BLaER1 treated with 17β-estradiol and CSF1 and Interleukin-3, amounts not matched to agents 10 nM and 100 nM (cell line): ENCODE results near the gene HNRNPLL.

ENCODE experiments used
- H3K27ac ChIP-seq, 11 experiments: shearing (Covaris generic); formaldehyde crosslinking; 2 replicates each; pipeline ENCODE4 v1.8.1; 2022
- H3K27me3 ChIP-seq, 11 experiments: shearing (Covaris generic); formaldehyde crosslinking; 2 replicates each; pipeline ENCODE4 v1.8.1; 2022
- H3K36me3 ChIP-seq, 11 experiments: shearing (Covaris generic); formaldehyde crosslinking; 2 replicates each; pipeline ENCODE4 v1.8.1; 2022
- H3K4me1 ChIP-seq, 10 experiments: shearing (Covaris generic); formaldehyde crosslinking; 2 replicates each; pipeline ENCODE4 v1.8.1; 2022
- H3K4me2 ChIP-seq, 11 experiments: shearing (Covaris generic); formaldehyde crosslinking; 2 replicates each; pipeline ENCODE4 v1.8.1; 2022
- H3K4me3 ChIP-seq, 10 experiments: shearing (Covaris generic); formaldehyde crosslinking; 2 replicates each; pipeline ENCODE4 v1.8.1; 2022
- H3K9ac ChIP-seq, 11 experiments: shearing (Covaris generic); formaldehyde crosslinking; 2 replicates each; pipeline ENCODE4 v1.8.1; 2022
- H3K9me3 ChIP-seq, 11 experiments: shearing (Covaris generic); formaldehyde crosslinking; replicated peaks in 1 of 11; 2 replicates each; pipeline ENCODE4 v1.8.1; 2022
- H4K20me1 ChIP-seq, 11 experiments: shearing (Covaris generic); formaldehyde crosslinking; 2 replicates each; pipeline ENCODE4 v1.8.1; 2022
- Cebpa-rat ChIP-seq, 11 experiments: shearing (Covaris generic); IDR thresholded peaks; 2 replicates each; pipeline ENCODE4 v1.8.1; 2022

The HNRNPLL gene

DNA sequence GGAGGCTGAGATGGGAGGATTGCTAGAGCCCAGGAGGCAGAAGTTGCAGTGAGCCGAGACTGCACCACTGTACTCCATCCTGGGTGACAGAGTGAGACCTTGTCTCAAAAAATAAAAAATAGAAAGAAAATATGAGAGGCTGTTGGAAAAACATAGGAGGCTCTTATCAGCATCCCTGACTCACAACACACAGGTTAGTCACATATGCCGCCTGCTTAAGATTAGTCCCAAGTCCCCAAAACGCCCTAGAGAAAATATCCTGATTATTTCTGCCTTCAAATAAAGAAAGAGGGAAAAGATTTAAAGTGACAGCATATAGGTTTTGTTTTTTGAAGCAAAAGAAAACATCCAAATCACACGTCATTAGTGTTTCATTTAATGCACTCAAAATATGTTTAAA is 33.3 kb upstream of the HNRNPLL start:
- peak overlapping the region in 1 of 11 experiments; percentile 12; a peak in 1 of 22 replicates for H3K4me2 ChIP-seq
- TF ChIP-seq Cebpa-rat (IDR thresholded peaks at IDR 0.05), result no peak

DNA sequence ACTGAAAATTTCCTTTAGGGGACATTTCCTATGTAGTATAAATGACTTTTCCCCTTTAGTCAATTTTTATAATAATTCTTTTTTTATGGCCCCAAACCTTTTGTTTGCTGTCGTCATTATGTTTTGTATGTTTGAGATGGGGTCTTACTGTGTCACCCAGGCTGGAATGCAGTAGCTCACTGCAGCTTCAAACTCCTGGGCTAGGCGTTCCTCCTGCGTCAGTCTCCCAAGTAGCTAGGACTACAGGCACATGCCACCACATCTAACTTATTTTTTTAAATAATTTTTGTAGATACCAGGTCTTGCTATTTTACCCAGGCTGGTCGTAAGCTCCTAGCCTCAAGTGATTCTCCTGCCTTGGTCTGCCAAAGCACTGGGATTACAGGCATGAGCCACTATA is 32.4 kb upstream of the HNRNPLL start:
- Histone ChIP-seq H3K9me3 (peaks cover 5 to 17% (median 12%) of the 10 kb centered on the region in 11 experiments), H4K20me1 (no peaks in the 10 kb centered on the region), H3K4me1 (peaks cover 12 to 24% (median 18%) of the 10 kb centered on the region in 10 experiments), H3K4me2 (peak overlapping the region in 10 of 11 experiments; percentile 43 to 72 (median 58); a peak in 18 of 22 replicates), H3K27me3 (peaks cover 0 to 76% (median 0%) of the 10 kb centered on the region in 11 experiments; a peak in 6 of 22 replicates), H3K36me3 (0 out of 22 replicates have a peak, but pooled peaks cover 0 to under 1% (median 0%) of the 10 kb centered on the region in 11 experiments), H3K9ac (no peak overlapping the region), H3K27ac (no peak overlapping the region), H3K4me3 (no peak overlapping the region)
- TF ChIP-seq Cebpa-rat (IDR thresholded peaks at IDR 0.05), result no peak

More for the DNA sequence above, 33.3 kb upstream of the HNRNPLL start:
- Histone ChIP-seq H3K4me1 (peaks cover 12 to 24% (median 18%) of the 10 kb centered on the region in 10 experiments), H3K9ac (no peak overlapping the region), H3K36me3 (no peaks in the 10 kb centered on the region), H3K9me3 (peaks cover 4 to 15% (median 10%) of the 10 kb centered on the region in 11 experiments; a peak in 21 of 22 replicates), H3K4me3 (no peak overlapping the region), H3K27me3 (peaks cover 0 to 66% (median 0%) of the 10 kb centered on the region in 11 experiments; a peak in 5 of 22 replicates), H4K20me1 (no peaks in the 10 kb centered on the region), H3K27ac (no peak overlapping the region)

DNA sequence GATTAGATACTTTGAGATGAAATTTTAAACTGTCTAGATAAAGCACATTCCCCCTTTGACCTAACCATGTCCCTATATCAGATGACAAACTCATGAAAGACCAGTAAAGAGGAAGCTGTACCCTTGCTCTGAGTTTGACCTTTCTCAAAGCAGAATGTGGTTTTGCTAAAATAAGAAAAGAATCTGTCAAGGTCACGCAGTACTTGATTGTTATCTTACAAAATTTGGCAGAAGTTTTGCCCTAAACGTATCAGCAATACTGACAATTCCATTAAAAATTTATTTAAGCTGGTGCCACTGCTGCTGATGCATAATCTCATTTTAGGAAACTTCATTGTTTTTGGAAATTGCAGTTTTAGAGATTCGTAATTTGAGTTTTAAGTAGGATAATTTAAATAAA is 32.0 kb upstream of the HNRNPLL start:
- Histone ChIP-seq H3K4me3 (no peak overlapping the region), H3K4me2 (peak overlapping the region; percentile 24 to 72 (median 58); a peak in 21 of 22 replicates), H3K9ac (no peak overlapping the region), H3K27me3 (peaks cover 0 to 79% (median 0%) of the 10 kb centered on the region in 11 experiments; a peak in 7 of 22 replicates), H3K4me1 (peaks cover 12 to 24% (median 18%) of the 10 kb centered on the region in 10 experiments), H3K36me3 (peaks cover 0 to 5% (median 0%) of the 10 kb centered on the region in 11 experiments; a peak in 2 of 22 replicates), H3K9me3 (peaks cover 9 to 22% (median 17%) of the 10 kb centered on the region in 11 experiments), H4K20me1 (no peaks in the 10 kb centered on the region), H3K27ac (no peak overlapping the region)
- no peak for TF ChIP-seq Cebpa-rat (IDR thresholded peaks at IDR 0.05)

DNA sequence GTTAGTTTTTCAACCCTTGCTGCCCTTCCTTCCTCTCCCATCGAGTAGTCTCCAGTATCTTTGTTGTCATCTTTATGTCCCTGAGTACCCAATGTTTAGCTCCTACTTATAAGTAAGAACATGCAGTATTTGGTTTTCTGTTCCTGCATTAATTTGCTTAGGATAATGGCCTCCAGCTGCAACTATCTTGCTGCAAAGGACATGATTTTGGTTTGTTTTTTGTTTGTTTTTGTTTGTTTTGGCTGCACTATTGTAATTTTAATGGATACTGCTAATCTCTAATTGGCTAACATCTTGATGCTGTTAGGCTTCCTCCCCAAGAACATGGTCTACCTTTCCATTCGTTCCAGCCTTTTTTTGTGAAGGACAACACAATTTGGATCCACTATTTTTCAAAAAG is 31.2 kb upstream of the HNRNPLL start:
- Histone ChIP-seq H3K9me3 (peaks cover 11 to 29% (median 18%) of the 10 kb centered on the region in 11 experiments), H3K4me2 (peak overlapping the region in 6 of 11 experiments; percentile 43 to 72 (median 60); a peak in 9 of 22 replicates)
- TF ChIP-seq Cebpa-rat (IDR thresholded peaks at IDR 0.05), result no peak

DNA sequence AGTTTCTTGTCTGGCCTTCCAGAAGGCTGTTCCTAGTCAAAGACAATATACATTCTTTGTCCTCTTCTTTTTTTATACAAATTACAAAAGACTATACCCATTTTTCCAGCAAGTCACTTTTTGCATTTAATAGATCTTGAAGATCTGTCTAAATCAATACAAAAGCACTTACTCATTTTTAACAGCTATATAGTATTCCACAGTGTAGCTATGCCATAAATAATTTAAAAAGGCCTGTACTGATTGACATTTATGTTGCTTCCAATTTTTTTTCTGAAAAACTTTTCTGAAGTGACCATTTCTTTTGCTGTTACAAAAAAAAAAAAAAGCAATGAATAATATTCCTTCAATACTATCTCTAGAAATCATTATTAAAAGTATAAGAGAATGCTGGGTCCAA is 30.3 kb upstream of the HNRNPLL start:
- peaks cover 12 to 24% (median 18%) of the 10 kb centered on the region in 10 experiments for H3K4me1 ChIP-seq
- no peaks in the 10 kb centered on the region for H4K20me1 ChIP-seq
- peaks cover 0 to 83% (median 0%) of the 10 kb centered on the region in 11 experiments; a peak in 7 of 22 replicates for H3K27me3 ChIP-seq
- H3K4me2 ChIP-seq, result no peak overlapping the region
- H3K4me3 ChIP-seq, result no peak overlapping the region
- peaks cover 11 to 29% (median 18%) of the 10 kb centered on the region in 11 experiments for H3K9me3 ChIP-seq
- peaks cover 0 to 5% (median 0%) of the 10 kb centered on the region in 11 experiments; a peak in 2 of 22 replicates for H3K36me3 ChIP-seq
- H3K9ac ChIP-seq, result no peak overlapping the region
- no peak for TF ChIP-seq Cebpa-rat (IDR thresholded peaks at IDR 0.05)
- no peak overlapping the region for H3K27ac ChIP-seq

More for the DNA sequence above, 31.2 kb upstream of the HNRNPLL start:
- no peak overlapping the region for H3K4me3 ChIP-seq
- H3K36me3 ChIP-seq, result peaks cover 0 to 5% (median 0%) of the 10 kb centered on the region in 11 experiments; a peak in 2 of 22 replicates
- peaks cover 12 to 24% (median 18%) of the 10 kb centered on the region in 10 experiments for H3K4me1 ChIP-seq
- H3K27me3 ChIP-seq, result peaks cover 0 to 84% (median 0%) of the 10 kb centered on the region in 11 experiments; a peak in 7 of 22 replicates
- H3K9ac ChIP-seq, result no peak overlapping the region
- H4K20me1 ChIP-seq, result no peaks in the 10 kb centered on the region
- no peak overlapping the region for H3K27ac ChIP-seq

DNA sequence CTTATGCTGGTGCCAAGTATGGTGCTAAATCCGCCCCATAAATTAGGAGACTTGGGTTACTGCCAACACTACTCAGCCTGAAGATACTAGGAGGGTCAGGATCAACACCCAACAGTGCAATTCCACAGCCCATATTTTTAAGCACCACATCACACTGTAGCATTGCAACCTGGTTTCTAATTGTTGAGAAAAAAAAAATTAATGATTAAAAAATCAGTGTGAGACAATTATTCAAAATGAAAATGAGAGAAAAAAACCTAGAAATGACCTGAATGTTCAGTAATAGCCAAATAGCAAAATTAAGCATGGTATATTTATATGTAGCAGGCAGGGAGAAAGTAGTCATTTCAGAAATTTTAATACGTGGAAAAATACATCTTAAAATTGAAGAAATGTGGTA is 29.2 kb upstream of the HNRNPLL start:
- peaks cover 12 to 27% (median 19%) of the 10 kb centered on the region in 10 experiments for H3K4me1 ChIP-seq
- peaks cover 0 to 3% (median 0%) of the 10 kb centered on the region in 11 experiments; a peak in 2 of 22 replicates for H4K20me1 ChIP-seq
- peaks cover 0 to 92% (median 0%) of the 10 kb centered on the region in 11 experiments; a peak in 9 of 22 replicates for H3K27me3 ChIP-seq
- no peak overlapping the region for H3K27ac ChIP-seq
- peaks cover 0 to 5% (median 0%) of the 10 kb centered on the region in 11 experiments; a peak in 2 of 22 replicates for H3K36me3 ChIP-seq
- no peak overlapping the region for H3K4me2 ChIP-seq
- H3K9me3 ChIP-seq, result peaks cover 8 to 28% (median 15%) of the 10 kb centered on the region in 11 experiments
- TF ChIP-seq Cebpa-rat (IDR thresholded peaks at IDR 0.05), result no peak
- H3K4me3 ChIP-seq, result no peak overlapping the region
- no peak overlapping the region for H3K9ac ChIP-seq

DNA sequence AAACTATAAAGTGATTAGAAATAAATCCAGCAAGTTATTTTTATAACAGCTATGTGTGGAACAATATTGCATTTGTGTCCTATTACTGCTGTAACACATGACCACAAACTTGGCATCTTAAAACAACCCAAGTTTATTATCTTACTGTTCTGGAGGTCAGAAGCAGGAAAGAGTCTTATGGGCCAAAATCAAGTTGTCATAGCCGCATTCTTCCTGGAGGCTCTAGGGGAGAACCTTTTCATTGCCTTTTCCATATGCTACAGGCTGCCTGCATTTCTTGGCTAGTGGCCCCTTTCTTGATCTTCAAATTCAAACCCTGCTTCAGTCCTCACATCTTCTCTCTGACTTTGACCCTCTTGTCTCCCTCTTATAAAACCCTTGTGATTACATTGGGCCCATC is 27.0 kb upstream of the HNRNPLL start:
- no peak for TF ChIP-seq Cebpa-rat (IDR thresholded peaks at IDR 0.05)
- Histone ChIP-seq H3K4me3 (no peak overlapping the region), H3K36me3 (peaks cover 0 to 5% (median 0%) of the 10 kb centered on the region in 11 experiments; a peak in 2 of 22 replicates), H3K4me1 (peaks cover 6 to 32% (median 21%) of the 10 kb centered on the region in 10 experiments), H3K27me3 (peaks cover 0 to 92% (median 0%) of the 10 kb centered on the region in 11 experiments; a peak in 9 of 22 replicates), H4K20me1 (peaks cover 0 to 10% (median 0%) of the 10 kb centered on the region in 11 experiments; a peak in 2 of 22 replicates), H3K27ac (no peak overlapping the region), H3K9ac (no peak overlapping the region), H3K4me2 (no peak overlapping the region), H3K9me3 (peaks cover 6 to 22% (median 8%) of the 10 kb centered on the region in 11 experiments; a peak in 16 of 22 replicates)

DNA sequence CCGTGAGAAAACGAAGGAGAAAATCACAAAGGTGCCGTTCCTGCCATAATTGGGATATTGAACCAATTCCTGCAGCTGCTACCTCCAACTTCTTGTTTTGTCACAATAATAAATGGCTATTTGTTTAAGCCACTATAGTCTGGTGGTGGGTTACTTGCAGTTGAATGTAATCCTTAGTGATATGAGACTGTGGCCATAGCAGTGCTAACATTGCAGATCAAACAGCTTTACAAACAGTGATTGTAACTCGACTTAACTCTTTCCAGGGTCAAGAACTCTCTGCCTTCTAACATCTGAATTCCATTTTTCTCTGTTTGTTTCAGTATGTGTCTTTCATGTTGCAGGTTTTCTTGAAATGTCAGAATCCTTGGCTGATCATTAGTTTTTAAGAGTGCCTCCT is 24.7 kb upstream of the HNRNPLL start:
- Histone ChIP-seq H4K20me1 (peaks cover 0 to 18% (median 0%) of the 10 kb centered on the region in 11 experiments; a peak in 5 of 22 replicates), H3K9me3 (peaks cover 6 to 15% (median 8%) of the 10 kb centered on the region in 11 experiments; a peak in 16 of 22 replicates), H3K36me3 (peaks cover 0 to 5% (median 0%) of the 10 kb centered on the region in 11 experiments; a peak in 2 of 22 replicates), H3K4me1 (peaks cover 7 to 33% (median 20%) of the 10 kb centered on the region in 10 experiments), H3K9ac (no peak overlapping the region), H3K27ac (no peak overlapping the region), H3K4me2 (peak overlapping the region in 5 of 11 experiments; percentile 68 to 84 (median 75); a peak in 5 of 22 replicates), H3K4me3 (no peak overlapping the region), H3K27me3 (peaks cover 0 to 97% (median 0%) of the 10 kb centered on the region in 11 experiments; a peak in 9 of 22 replicates)
- no peak for TF ChIP-seq Cebpa-rat (IDR thresholded peaks at IDR 0.05)
